ENCODE results near the gene IER5.
"Not testable (repeated sequence)": the region's sequence is repeated elsewhere in the genome, so short reads cannot be mapped to it uniquely, and the experiment has no call there.

Gene IER5

GRCh38 chr1:181115971-181116370, 27.5 kb downstream of the IER5 start:
- not testable (repeated sequence) for DNase-seq (ENCODE audit: low read depth)

GRCh38 chr1:181116819-181117390, 28.4 kb downstream of the IER5 start:
- DNase-seq (ENCODE audit: low read depth), result no peak

- DNase-seq (ENCODE audit: low read depth), result no peak
These were observed 29.3 kb downstream of the IER5 start for GRCh38 chr1:181117648-181118449.

GRCh38 chr1:181119093-181119989, 30.8 kb downstream of the IER5 start:
- no peak for DNase-seq (ENCODE audit: low read depth)

GRCh38 chr1:181120924-181121323, 32.4 kb downstream of the IER5 start:
- no peak for DNase-seq (ENCODE audit: low read depth)

GRCh38 chr1:181121498-181121897, 33.0 kb downstream of the IER5 start:
- DNase-seq (ENCODE audit: low read depth), result no peak

GRCh38 chr1:181122222-181122621, 33.7 kb downstream of the IER5 start:
- no peak for DNase-seq (ENCODE audit: low read depth)

- DNase-seq (ENCODE audit: low read depth), result no peak
These were observed 34.7 kb downstream of the IER5 start for GRCh38 chr1:181123173-181123572.

GRCh38 chr1:181124291-181124751, 35.8 kb downstream of the IER5 start:
- no peak for DNase-seq (ENCODE audit: low read depth)

- no peak for DNase-seq (ENCODE audit: low read depth)
These were observed 37.8 kb downstream of the IER5 start for GRCh38 chr1:181126289-181126688.

- no peak for DNase-seq (ENCODE audit: low read depth)
These were observed 38.5 kb downstream of the IER5 start for GRCh38 chr1:181126871-181127587.

- DNase-seq (ENCODE audit: low read depth), result no peak
These were observed 39.5 kb downstream of the IER5 start for GRCh38 chr1:181127898-181128453.

GRCh38 chr1:181128592-181129497, 40.3 kb downstream of the IER5 start:
- no peak for DNase-seq (ENCODE audit: low read depth)

- no peak for DNase-seq (ENCODE audit: low read depth)
These were observed 41.5 kb downstream of the IER5 start for GRCh38 chr1:181129771-181130606.

GRCh38 chr1:181131255-181131941, 42.9 kb downstream of the IER5 start:
- DNase-seq (ENCODE audit: low read depth), result no peak

GRCh38 chr1:181133441-181133951, 45.0 kb downstream of the IER5 start:
- DNase-seq (ENCODE audit: low read depth), result no peak

- no peak for DNase-seq (ENCODE audit: low read depth)
These were observed 45.5 kb downstream of the IER5 start for GRCh38 chr1:181133969-181134418.

- no peak for DNase-seq (ENCODE audit: low read depth)
These were observed 46.3 kb downstream of the IER5 start for GRCh38 chr1:181134543-181135436.

All from HS-5 (cell line).